ENCODE measurements around the gene ARL15. TPM values are rescaled to one million over a fixed set of nuclear protein-coding genes. Genes with fewer than 3 reads are reported as not detected.

Gene ARL15
- total RNA-seq, 1 experiment from 2014 or later: 140 TPM

GRCh38 chr5:53994148-53994547, 316.2 kb downstream of the ARL15 start:
- H3K9me3 Mint-ChIP-seq (ENCODE audit: unreplicated experiment): no peaks in the 10 kb centered on the region
- H3K27me3 Mint-ChIP-seq (ENCODE audit: insufficient read depth, unreplicated experiment): no peaks in the 10 kb centered on the region
- CTCF ChIA-PET: no interaction called here
- POLR2A ChIA-PET: no interaction called here
- no peak overlapping the region for H3K4me3 ChIP-seq (ENCODE audit: low read depth, low read length)
- no peak for TF ChIP-seq CTCF (IDR thresholded peaks at IDR 0.05; ENCODE audit: insufficient read depth in 1 of 2, low read depth in 1 of 2, low read length in 1 of 2, severe bottlenecking in 1 of 2, unreplicated experiment in 1 of 2)
- no TSS peak for BruUV-seq (replicated peaks)
- H3K4me3 Mint-ChIP-seq (ENCODE audit: unreplicated experiment): no peak overlapping the region
- H3K9me3 ChIP-seq: no peaks in the 10 kb centered on the region
- peaks cover 25% of the 10 kb centered on the region for H3K36me3 Mint-ChIP-seq (ENCODE audit: insufficient read depth, unreplicated experiment)
- DNase-seq: no peak
- intact Hi-C loops (cut with micrococcal nuclease; ENCODE audit: unreplicated experiment): no loop called here
- no peaks in the 10 kb centered on the region for H3K27me3 ChIP-seq (replicated peaks; ENCODE audit: control insufficient read depth, insufficient read depth, low read length)
- H3K36me3 ChIP-seq (ENCODE audit: control insufficient read depth, insufficient read depth, low read length): no peaks in the 10 kb centered on the region; the same call in 1 of the 2 replicates
- H3K4me1 ChIP-seq: peaks cover 14% of the 10 kb centered on the region
- H3K27ac Mint-ChIP-seq (ENCODE audit: unreplicated experiment): no peak overlapping the region
- H3K4me1 Mint-ChIP-seq (ENCODE audit: low read depth, unreplicated experiment): peaks cover 13% of the 10 kb centered on the region

GRCh38 chr5:53991942-53992341, 318.4 kb downstream of the ARL15 start:
- H3K36me3 ChIP-seq (ENCODE audit: control insufficient read depth, insufficient read depth, low read length): no peaks in the 10 kb centered on the region
- H3K4me1 ChIP-seq: no peaks in the 10 kb centered on the region
- H3K4me3 ChIP-seq (ENCODE audit: low read depth, low read length): no peak overlapping the region
- Mint-ChIP-seq H3K27ac (ENCODE audit: unreplicated experiment) (no peak overlapping the region), H3K4me1 (ENCODE audit: low read depth, unreplicated experiment) (no peaks in the 10 kb centered on the region), H3K9me3 (ENCODE audit: unreplicated experiment) (no peaks in the 10 kb centered on the region), H3K27me3 (ENCODE audit: insufficient read depth, unreplicated experiment) (no peaks in the 10 kb centered on the region), H3K36me3 (ENCODE audit: insufficient read depth, unreplicated experiment) (peaks cover 12% of the 10 kb centered on the region), H3K4me3 (ENCODE audit: unreplicated experiment) (no peak overlapping the region)
- ChIA-PET POLR2A (no interaction called here), CTCF (no interaction called here)
- no peaks in the 10 kb centered on the region for H3K9me3 ChIP-seq
- intact Hi-C loops (cut with micrococcal nuclease; ENCODE audit: unreplicated experiment): no loop called here
- DNase-seq: no peak
- no TSS peak for BruUV-seq (replicated peaks)
- H3K27me3 ChIP-seq (replicated peaks; ENCODE audit: control insufficient read depth, insufficient read depth, low read length): no peaks in the 10 kb centered on the region
- TF ChIP-seq CTCF (IDR thresholded peaks at IDR 0.05; ENCODE audit: insufficient read depth in 1 of 2, low read depth in 1 of 2, low read length in 1 of 2, severe bottlenecking in 1 of 2, unreplicated experiment in 1 of 2): peak; percentile 17 to 55

- Histone ChIP-seq H3K36me3 (ENCODE audit: control insufficient read depth, insufficient read depth, low read length) (no peaks in the 10 kb centered on the region), H3K9me3 (no peaks in the 10 kb centered on the region), H3K4me1 (no peaks in the 10 kb centered on the region), H3K4me3 (ENCODE audit: low read depth, low read length) (no peak overlapping the region), H3K27me3 (replicated peaks; ENCODE audit: control insufficient read depth, insufficient read depth, low read length) (no peaks in the 10 kb centered on the region)
- Mint-ChIP-seq H3K27me3 (ENCODE audit: insufficient read depth, unreplicated experiment) (no peaks in the 10 kb centered on the region), H3K4me1 (ENCODE audit: low read depth, unreplicated experiment) (peaks cover 10% of the 10 kb centered on the region), H3K27ac (ENCODE audit: unreplicated experiment) (no peak overlapping the region), H3K36me3 (ENCODE audit: insufficient read depth, unreplicated experiment) (peaks cover 33% of the 10 kb centered on the region), H3K4me3 (ENCODE audit: unreplicated experiment) (no peak overlapping the region), H3K9me3 (ENCODE audit: unreplicated experiment) (peaks cover 8% of the 10 kb centered on the region)
- intact Hi-C loops (cut with micrococcal nuclease; ENCODE audit: unreplicated experiment): no loop called here
- CTCF ChIA-PET: no interaction called here
- POLR2A ChIA-PET: no interaction called here
- DNase-seq: no peak
- no TSS peak for BruUV-seq (replicated peaks)
- no peak for TF ChIP-seq CTCF (IDR thresholded peaks at IDR 0.05; ENCODE audit: insufficient read depth in 1 of 2, low read depth in 1 of 2, low read length in 1 of 2, severe bottlenecking in 1 of 2, unreplicated experiment in 1 of 2)
These were observed 323.3 kb downstream of the ARL15 start for GRCh38 chr5:53987101-53987500.

Data from Caco-2 (cell line).